Epithelial cell of esophagus (primary cell): ENCODE measurements around the gene RPRML.
"Not testable (repeated sequence)": the region's sequence is repeated elsewhere in the genome, so short reads cannot be mapped to it uniquely, and the experiment has no call there.

ENCODE experiments used
- DNase-seq: peaks from one replicate; pipeline ENCODE4 v3.0.0; 2010; ENCODE audit warnings: low read depth
- H3K4me3 ChIP-seq: 2 replicates; pipeline ENCODE4 v1.5.1; 2011; ENCODE audit warnings: mild to moderate bottlenecking, low read length, control low read depth
- CTCF ChIP-seq: IDR thresholded peaks from 2 replicates; pipeline ENCODE4 v1.5.1; 2011; ENCODE audit warnings: low read depth, mild to moderate bottlenecking, low read length, control low read depth, inconsistent platforms; ENCODE audit not compliant: insufficient read depth; ENCODE audit errors: missing control alignments

RPRML gene

GRCh38 chr17:46964315-46965265, 14.5 kb downstream of the RPRML start:
- peak; percentile 50 for DNase-seq
- H3K4me3 ChIP-seq, result no peak overlapping the region
- no peak for TF ChIP-seq CTCF

- no peak for DNase-seq
- TF ChIP-seq CTCF, result no peak
- H3K4me3 ChIP-seq, result no peak overlapping the region
These were observed 15.5 kb downstream of the RPRML start for GRCh38 chr17:46963571-46963970.

DNA sequence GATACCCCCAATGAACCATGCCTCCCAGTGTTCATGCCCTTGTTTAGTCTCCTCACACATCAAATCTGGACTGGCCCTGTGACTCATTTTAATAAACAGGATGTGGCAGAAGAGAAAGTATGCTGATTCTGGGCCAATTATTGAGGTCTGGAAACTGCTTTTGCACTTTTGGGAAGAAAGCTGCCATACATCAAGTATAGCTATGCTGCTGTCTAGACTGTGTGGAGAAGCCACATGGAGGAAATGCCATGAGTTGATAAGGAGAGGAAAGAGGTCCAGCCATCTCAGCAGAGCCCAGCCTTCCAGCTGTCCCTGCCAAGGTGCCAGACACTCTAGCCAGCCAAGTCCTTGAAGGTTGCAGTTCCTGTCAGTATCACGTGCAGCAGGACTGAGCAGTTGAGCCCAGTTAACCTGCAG, 16.7 kb downstream of the RPRML start:
- peak; percentile 23 for DNase-seq
- no peak for TF ChIP-seq CTCF
- H3K4me3 ChIP-seq, result no peak overlapping the region

DNA sequence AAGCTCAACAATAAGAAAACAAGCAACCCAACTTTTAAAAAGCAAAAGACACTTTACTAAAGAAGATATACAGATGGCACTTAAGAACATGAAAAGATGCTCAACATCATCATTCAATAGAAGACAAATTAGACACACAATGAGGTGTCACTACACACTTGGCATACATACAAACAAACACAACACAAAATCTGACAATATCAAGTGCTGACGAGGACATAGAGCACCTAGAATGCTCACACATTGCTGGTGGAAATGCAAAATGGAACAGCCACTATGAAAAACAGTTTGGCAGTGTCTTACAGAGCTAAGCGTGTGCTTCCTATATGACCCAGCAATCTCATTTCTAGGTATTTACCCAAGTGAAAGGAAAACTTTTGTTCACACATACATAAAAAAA, 18.9 kb downstream of the RPRML start:
- H3K4me3 ChIP-seq, result no peak overlapping the region
- TF ChIP-seq CTCF, result no peak
- no peak for DNase-seq

DNA sequence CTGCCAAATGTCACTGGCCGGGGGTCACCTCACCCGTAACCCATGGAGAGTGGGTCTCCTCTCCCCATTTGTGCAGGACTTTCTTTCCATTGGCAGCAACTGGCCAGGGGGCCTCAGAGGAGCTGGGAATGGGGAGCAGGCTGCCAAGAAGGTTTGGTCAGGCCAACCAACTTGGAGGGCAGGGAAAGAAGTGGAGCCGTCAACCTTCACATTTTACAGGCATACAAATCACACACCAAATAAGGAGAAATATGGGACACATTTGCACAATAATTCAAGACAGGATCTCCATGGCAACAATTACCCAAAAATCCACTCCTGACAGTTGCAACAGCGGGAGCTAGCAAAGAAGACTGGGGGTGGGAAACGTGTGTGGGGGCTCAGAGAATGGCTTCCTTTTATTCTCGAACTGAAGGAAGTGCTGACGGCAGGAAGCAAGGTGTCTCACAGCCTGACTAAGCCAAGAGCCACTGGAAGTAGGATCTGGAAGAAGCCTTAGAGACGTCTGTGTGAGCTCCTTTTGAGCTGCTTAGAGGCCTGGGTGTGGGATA, 20.9 kb downstream of the RPRML start:
- DNase-seq, result no peak
- no peak for TF ChIP-seq CTCF
- no peak overlapping the region for H3K4me3 ChIP-seq

DNA sequence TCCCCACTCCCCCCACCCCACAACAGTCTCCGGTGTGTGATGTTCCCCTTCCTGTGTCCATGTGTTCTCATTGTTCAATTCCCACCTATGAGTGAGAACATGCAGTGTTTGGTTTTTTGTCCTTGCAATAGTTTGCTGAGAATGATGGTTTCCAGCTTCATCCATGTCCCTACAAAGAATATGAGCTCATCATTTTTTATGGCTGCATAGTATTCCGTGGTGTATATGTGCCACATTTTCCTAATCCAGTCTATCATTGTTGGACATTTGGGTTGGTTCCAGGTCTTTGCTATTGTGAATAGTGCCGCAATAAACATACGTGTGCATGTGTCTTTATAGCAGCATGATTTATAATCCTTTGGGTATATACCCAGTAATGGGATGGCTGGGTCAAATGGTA, 25.9 kb downstream of the RPRML start:
- H3K4me3 ChIP-seq, DNase-seq: not testable (repeated sequence)

GRCh38 chr17:46952115-46952514, 26.9 kb downstream of the RPRML start:
- no peak overlapping the region for H3K4me3 ChIP-seq
- no peak for DNase-seq
- no peak for TF ChIP-seq CTCF
